ENCODE data around the gene BTNL2.

GRCh38 chr6:32436186-32436585 lies 29.2 kb upstream of the BTNL2 start:
- TF ChIP-seq CTCF (conservative IDR thresholded peaks at IDR 0.05; ENCODE audit: low read depth, low read length) (no peak), EZH2 (IDR thresholded peaks at IDR 0.05; ENCODE audit: low read length, unreplicated experiment) (no peak), EZH2phosphoT487 (IDR thresholded peaks at IDR 0.05; ENCODE audit: borderline replicate concordance, low read length) (no peak)

Data from PC-3 (cell line).